H1 (cell line): ENCODE data around the gene NR3C2. TPM values are rescaled to one million over a fixed set of nuclear protein-coding genes. Genes with fewer than 3 reads are reported as not detected.

ENCODE experiments used
- CTCF ChIA-PET: fragments of 300-600 bp; sonication (Branson Sonifier 250); formaldehyde crosslinking; loops from one replicate; lab custom pipeline; 2021; ENCODE audit not compliant: partially characterized antibody; lab: Charles Lee
- POLR2A ChIA-PET: fragments of 300-600 bp; sonication (Branson Sonifier 250); formaldehyde crosslinking; loops from one replicate; lab custom pipeline; 2021; ENCODE audit warnings: inconsistent platforms; ENCODE audit not compliant: partially characterized antibody; lab: Charles Lee
- DNase-seq, 2 experiments: peaks; one replicate each; pipeline versions ENCODE4 v3.0.0 to v3.0.0-alpha.2; 2010 to 2022; ENCODE audit warnings: low spot score in 2 of 2, low read depth in 1 of 2, mixed read lengths in 1 of 2
- FAIRE-seq: peaks from 2 replicates; lab custom pipeline; 2011; peaks lifted over from hg19 to GRCh38; lab: Jason Lieb, UNC
- H2AFZ ChIP-seq: 2 replicates; pipeline ENCODE4 v1.8.1; 2012; ENCODE audit warnings: low read length, inconsistent platforms
- H2AK5ac ChIP-seq: 2 replicates; pipeline ENCODE4 v1.6.1; 2013; ENCODE audit warnings: low read depth, low read length
- H2BK120ac ChIP-seq: replicated peaks from 2 replicates; pipeline ENCODE3; 2013; ENCODE audit warnings: low read depth, low read length, inconsistent platforms
- H2BK12ac ChIP-seq: 2 replicates; pipeline ENCODE4 v1.6.1; 2013; ENCODE audit warnings: low read depth, low read length
- H2BK15ac ChIP-seq: 2 replicates; pipeline ENCODE4 v1.6.1; 2013; ENCODE audit warnings: low read length
- H2BK20ac ChIP-seq: 2 replicates; pipeline ENCODE4 v1.6.1; 2013; ENCODE audit warnings: low read length
- H2BK5ac ChIP-seq: 2 replicates; pipeline ENCODE4 v1.6.1; 2013; ENCODE audit warnings: low read depth, low read length
- H3K14ac ChIP-seq: 2 replicates; pipeline ENCODE4 v1.6.1; 2013; ENCODE audit warnings: inconsistent platforms; ENCODE audit not compliant: insufficient read length
- H3K18ac ChIP-seq: 2 replicates; pipeline ENCODE4 v1.6.1; 2013; ENCODE audit warnings: low read length; ENCODE audit errors: extremely low read depth
- H3K23ac ChIP-seq: 2 replicates; pipeline ENCODE4 v1.6.1; 2013; ENCODE audit warnings: inconsistent platforms; ENCODE audit not compliant: insufficient read length
- H3K23me2 ChIP-seq: 2 replicates; pipeline ENCODE4 v1.6.1; 2013; ENCODE audit warnings: low read depth, low read length
- H3K27ac ChIP-seq: 2 replicates; pipeline ENCODE4 v1.6.1; 2011; ENCODE audit warnings: low read depth, low read length, inconsistent platforms
- H3K27me3 ChIP-seq, 4 experiments: replicated peaks in 1 of 4; 1 replicate in 1 of 4; 2 replicates in 3 of 4; pipeline versions ENCODE4 v1.6.1 to v1.8.1; 2011 to 2013; ENCODE audit warnings: low read length in 3 of 4, mild to moderate bottlenecking in 3 of 4, inconsistent platforms in 2 of 4, mixed read lengths in 2 of 4, moderate library complexity in 1 of 4; ENCODE audit not compliant: control insufficient read depth in 3 of 4, insufficient read depth in 3 of 4; ENCODE audit errors: extremely low read depth in 1 of 4
- H3K36me3 ChIP-seq, 4 experiments: 2 replicates each; pipeline versions ENCODE4 v1.6.1 to v1.8.1; 2011 to 2013; ENCODE audit warnings: mild to moderate bottlenecking in 4 of 4, low read length in 3 of 4, moderate library complexity in 2 of 4, control low read depth in 1 of 4, inconsistent platforms in 1 of 4; ENCODE audit not compliant: insufficient read depth in 4 of 4, control insufficient read depth in 2 of 4
- H3K4ac ChIP-seq: replicated peaks from 2 replicates; pipeline ENCODE3; 2013; ENCODE audit warnings: low read length, low read depth, mixed read lengths, inconsistent platforms; ENCODE audit not compliant: insufficient read length
- H3K4me1 ChIP-seq, 4 experiments: replicated peaks in 1 of 4; 1 replicate in 1 of 4; 2 replicates in 3 of 4; pipeline versions ENCODE4 v1.6.1 to v1.8.1; 2011 to 2013; ENCODE audit warnings: low read length in 3 of 4, inconsistent platforms in 2 of 4, mixed read lengths in 1 of 4; ENCODE audit not compliant: insufficient read depth in 4 of 4, control insufficient read depth in 3 of 4
- H3K4me2 ChIP-seq, 2 experiments: 2 replicates each; pipeline versions ENCODE4 v1.6.1 to v1.8.1; 2011 to 2013; ENCODE audit warnings: low read depth in 2 of 2, low read length in 2 of 2, control low read depth in 1 of 2, inconsistent platforms in 1 of 2, mild to moderate bottlenecking in 1 of 2; ENCODE audit not compliant: insufficient read depth in 1 of 2
- H3K4me3 ChIP-seq, 4 experiments: fragments of 200-600, 300-600 bp in 1 of 4; sonication (generic), shearing (Covaris generic), sonication (Bioruptor Twin) in 1 of 4; 2 replicates each; pipeline versions ENCODE4 v1.5.1 to v1.8.1; 2011 to 2016; ENCODE audit warnings: low read length in 4 of 4, low read depth in 3 of 4, control low read depth in 2 of 4, inconsistent platforms in 2 of 4, mild to moderate bottlenecking in 2 of 4, mixed read lengths in 1 of 4, moderate library complexity in 1 of 4; ENCODE audit not compliant: insufficient read depth in 2 of 4; ENCODE audit errors: extremely low read depth in 1 of 4
- H3K56ac ChIP-seq: replicated peaks from 2 replicates; pipeline ENCODE3; 2013; ENCODE audit warnings: low read depth, mild to moderate bottlenecking, mixed read lengths, low read length, inconsistent platforms; ENCODE audit not compliant: insufficient read length
- H3K79me1 ChIP-seq: 2 replicates; pipeline ENCODE4 v1.6.1; 2013; ENCODE audit warnings: low read depth, low read length, control low read depth
- H3K79me2 ChIP-seq, 2 experiments: 2 replicates each; pipeline versions ENCODE4 v1.6.1 to v1.8.1; 2012 to 2013; ENCODE audit warnings: low read length in 2 of 2, mild to moderate bottlenecking in 2 of 2, inconsistent platforms in 1 of 2; ENCODE audit not compliant: insufficient read depth in 2 of 2, control insufficient read depth in 1 of 2
- H3K9ac ChIP-seq, 4 experiments: replicated peaks in 1 of 4; 1 replicate in 1 of 4; 2 replicates in 3 of 4; pipeline versions ENCODE4 v1.6.1 to v1.8.1; 2011 to 2013; ENCODE audit warnings: low read depth in 3 of 4, low read length in 3 of 4, control low read depth in 2 of 4, mild to moderate bottlenecking in 2 of 4, moderate library complexity in 2 of 4, inconsistent platforms in 1 of 4; ENCODE audit errors: extremely low read depth in 1 of 4
- H3K9me3 ChIP-seq, 2 experiments: 2 replicates each; pipeline versions ENCODE4 v1.6.1 to v1.8.1; 2012 to 2013; ENCODE audit warnings: mild to moderate bottlenecking in 2 of 2, moderate library complexity in 2 of 2, control low read depth in 1 of 2, inconsistent platforms in 1 of 2, low read depth in 1 of 2, low read length in 1 of 2, mixed read lengths in 1 of 2; ENCODE audit not compliant: insufficient read depth in 2 of 2
- H4K20me1 ChIP-seq, 2 experiments: replicated peaks in 1 of 2; 2 replicates each; pipeline versions ENCODE3 to v1.8.1; 2011 to 2013; ENCODE audit warnings: inconsistent platforms in 2 of 2, low read length in 2 of 2, mild to moderate bottlenecking in 1 of 2; ENCODE audit not compliant: insufficient read depth in 2 of 2, control insufficient read depth in 1 of 2
- H4K5ac ChIP-seq: 2 replicates; pipeline ENCODE4 v1.6.1; 2013; ENCODE audit warnings: low read length, low read depth, mixed read lengths, inconsistent platforms; ENCODE audit not compliant: insufficient read length
- H4K8ac ChIP-seq: 2 replicates; pipeline ENCODE4 v1.8.0; 2013; ENCODE audit warnings: mild to moderate bottlenecking, moderate library complexity, low read length, inconsistent platforms; ENCODE audit not compliant: insufficient read depth; ENCODE audit errors: extremely low read depth
- H4K91ac ChIP-seq: replicated peaks from 2 replicates; pipeline ENCODE3; 2013; ENCODE audit warnings: low read length, mixed read lengths, inconsistent platforms; ENCODE audit not compliant: insufficient read length
- HDAC6 ChIP-seq: IDR thresholded peaks from one replicate; pipeline ENCODE4 v1.7.1; 2012; ENCODE audit warnings: low read depth, mild to moderate bottlenecking, inconsistent platforms, low read length, moderate library complexity
- WGBS, 2 experiments: shearing (Covaris generic) in 1 of 2; methylation state at CpG; one replicate each; pipeline versions ENCODE4 v1.1.6 to v1.1.7; 2013 to 2015; ENCODE audit warnings: low lambda C conversion rate in 2 of 2, mixed read lengths in 2 of 2, inconsistent platforms in 1 of 2, low coverage in 1 of 2, missing lambda C conversion rate in 1 of 2; ENCODE audit not compliant: insufficient replicate concordance in 2 of 2, insufficient coverage in 1 of 2, insufficient read length in 1 of 2; ENCODE audit errors: extremely low coverage in 1 of 2, missing lambda C conversion rate in 1 of 2; 5-methylcytosine and 5-hydroxymethylcytosine counted together
- polyA plus RNA-seq, 7 experiments: library from polyadenylated mRNA; depleted of rRNA in 3 of 7; stranded (reverse) in 5 of 7; unstranded in 2 of 7; fragments of >200 nt in 5 of 7; fragments of 200-250 nt in 2 of 7; gene quantifications; 1 replicate in 5 of 7; 2 replicates in 1 of 7; 4 replicates in 1 of 7; pipeline versions ENCODE4 v1.2.1 to v1.2.3, GENCODE V29; 2011 to 2013; ENCODE audit warnings: missing spikeins in 2 of 7, mixed read lengths in 2 of 7
- total RNA-seq: library from RNA; stranded (reverse); fragmentation: NEBNext Ultra II Directional; extraction: Animal tissue kit (Norgen Biotek cat#: 25700); gene quantifications from 2 replicates; pipeline ENCODE4 v1.2.1, GENCODE V29; 2021

Gene NR3C2
- total and polyA plus RNA-seq, 2 of the 8 experiments (the other 6 are each of a cell fraction or from before 2014, with no cell fraction given): 0.80 to 3.9 TPM

DNA sequence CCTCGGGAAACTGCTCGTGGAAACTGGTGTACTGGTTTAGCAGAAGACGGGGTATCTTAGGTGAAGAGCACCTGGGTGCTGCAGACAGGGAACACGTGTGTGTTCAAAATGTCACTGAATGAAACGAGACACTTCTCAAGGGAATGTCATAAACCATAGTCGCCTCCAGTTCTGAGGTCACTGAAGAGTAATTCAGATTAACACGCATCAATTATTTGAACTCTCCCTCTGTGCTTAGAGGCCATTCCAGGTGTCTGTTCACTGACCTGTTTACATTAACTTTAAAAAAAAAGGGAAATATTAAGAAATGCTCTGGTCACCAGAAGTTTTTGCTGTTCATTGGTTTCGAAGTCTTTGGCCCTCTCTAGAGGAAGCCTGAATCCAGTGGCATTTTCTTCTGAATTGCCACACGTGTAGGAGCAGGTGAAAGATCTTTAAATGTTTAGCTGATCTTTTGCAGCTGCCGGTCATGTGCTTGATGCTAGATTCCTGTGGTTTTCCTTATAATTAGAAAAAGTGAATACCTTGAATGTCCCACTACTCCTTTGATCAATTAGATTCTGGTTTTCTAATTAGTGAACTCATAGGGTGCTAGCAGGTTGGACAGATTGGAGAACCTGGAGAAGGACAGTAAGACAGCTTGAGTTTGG, 379.8 kb downstream of the NR3C2 start:
- Histone ChIP-seq H2BK12ac (no peak overlapping the region), H3K27ac (no peak overlapping the region), H3K23me2 (no peaks in the 10 kb centered on the region), H3K4ac (no peak overlapping the region), H4K8ac (no peak overlapping the region), H3K79me2 (no peaks in the 10 kb centered on the region), H3K9me3 (no peaks in the 10 kb centered on the region), H2BK5ac (no peak overlapping the region), H3K23ac (no peak overlapping the region), H3K36me3 (no peaks in the 10 kb centered on the region), H3K27me3 (no peaks in the 10 kb centered on the region), H3K79me1 (no peaks in the 10 kb centered on the region; the same call in 1 of the 2 replicates), H4K91ac (no peak overlapping the region), H3K4me3 (no peak overlapping the region), H3K9ac (no peak overlapping the region), H2AFZ (no peak overlapping the region), H3K4me1 (peaks cover 0 to 7% (median 4%) of the 10 kb centered on the region in 4 experiments; a peak in 2 of 7 replicates), H3K18ac (no peak overlapping the region), H3K14ac (no peak overlapping the region), H3K4me2 (no peak overlapping the region), H4K5ac (no peak overlapping the region), H2AK5ac (no peak overlapping the region), H2BK20ac (no peak overlapping the region), H2BK15ac (no peak overlapping the region), H3K56ac (no peak overlapping the region), H2BK120ac (no peak overlapping the region), H4K20me1 (no peaks in the 10 kb centered on the region)
- ChIA-PET POLR2A (no interaction called here), CTCF (interaction anchor here (0.5 to 1.4 kb wide), 5 partner anchors 9 to 367 kb away, joined by 3 to 6 read pairs (median 3); no protein-coding TSS in a partner anchor)
- DNase-seq: no peak
- 85% methylated on average over 10 of the region's 10 CpGs; no CpG with 5 or more reads in 1 of the 2 experiments for WGBS, 2 experiments
- no peak for TF ChIP-seq HDAC6
- FAIRE-seq: no peak
